Measurements from ENCODE around the gene COMP.

Gene COMP

GRCh38 chr19:18790566-18791314 lies at the start of gene COMP:
Gene COMP, minus strand, starts transcription at chr19:18791305. Its CDS starts 36 bp downstream, at chr19:18791269.
- DNase-seq (ENCODE audit: low read depth), result no peak
- TF ChIP-seq CTCF (IDR thresholded peaks at IDR 0.05; ENCODE audit: control insufficient read depth, insufficient read depth, low read depth, low read length, missing control alignments), result no peak
- H3K4me3 ChIP-seq (ENCODE audit: control insufficient read depth, low read depth, low read length), result peak within 1 kb of the TSS; percentile 60

GRCh38 chr19:18840288-18841267 lies 49.5 kb upstream of the COMP start:
- TF ChIP-seq CTCF (IDR thresholded peaks at IDR 0.05; ENCODE audit: control insufficient read depth, insufficient read depth, low read depth, low read length, missing control alignments), result no peak
- no peak overlapping the region for H3K4me3 ChIP-seq (ENCODE audit: control insufficient read depth, low read depth, low read length)
- no peak for DNase-seq (ENCODE audit: low read depth)

- no peak for TF ChIP-seq CTCF (IDR thresholded peaks at IDR 0.05; ENCODE audit: control insufficient read depth, insufficient read depth, low read depth, low read length, missing control alignments)
- H3K4me3 ChIP-seq (ENCODE audit: control insufficient read depth, low read depth, low read length), result no peak overlapping the region
- DNase-seq (ENCODE audit: low read depth), result no peak
Measured at GRCh38 chr19:18839465-18840287, 48.6 kb upstream of the COMP start.

GRCh38 chr19:18834644-18834984 lies 43.5 kb upstream of the COMP start:
- no peak for TF ChIP-seq CTCF (IDR thresholded peaks at IDR 0.05; ENCODE audit: control insufficient read depth, insufficient read depth, low read depth, low read length, missing control alignments)
- no peak overlapping the region for H3K4me3 ChIP-seq (ENCODE audit: control insufficient read depth, low read depth, low read length)
- DNase-seq (ENCODE audit: low read depth), result no peak

GRCh38 chr19:18833849-18834643 lies 42.9 kb upstream of the COMP start:
- no peak for TF ChIP-seq CTCF (IDR thresholded peaks at IDR 0.05; ENCODE audit: control insufficient read depth, insufficient read depth, low read depth, low read length, missing control alignments)
- DNase-seq (ENCODE audit: low read depth), result no peak
- H3K4me3 ChIP-seq (ENCODE audit: control insufficient read depth, low read depth, low read length), result peak overlapping the region; percentile 94

Measured in AG09309 (cell line).